Astrocyte of the spinal cord (primary cell): ENCODE measurements around the gene SELENOO.

ENCODE experiments used
- DNase-seq: peaks from one replicate; pipeline ENCODE4 v3.0.0; 2011; ENCODE audit warnings: low read depth, low spot score
- H3K4me3 ChIP-seq: 2 replicates; pipeline ENCODE4 v1.5.1; 2011; ENCODE audit warnings: low read depth, mild to moderate bottlenecking, low read length, moderate library complexity
- CTCF ChIP-seq: IDR thresholded peaks from 2 replicates; pipeline ENCODE4 v1.5.1; 2012; ENCODE audit warnings: low read depth, mild to moderate bottlenecking, low read length, inconsistent platforms
- in situ Hi-C: cut with HindIII; loops from 2 replicates; pipeline ENCODE4 v1.10.0; 2017; ENCODE audit warnings: low sequenced_read_pairs

Gene SELENOO

GRCh38 chr22:50216055-50216683, 15.4 kb downstream of the SELENOO start:
- H3K4me3 ChIP-seq = no peak overlapping the region
- in situ Hi-C loops = no loop called here
- no peak for TF ChIP-seq CTCF
- DNase-seq = no peak

DNA sequence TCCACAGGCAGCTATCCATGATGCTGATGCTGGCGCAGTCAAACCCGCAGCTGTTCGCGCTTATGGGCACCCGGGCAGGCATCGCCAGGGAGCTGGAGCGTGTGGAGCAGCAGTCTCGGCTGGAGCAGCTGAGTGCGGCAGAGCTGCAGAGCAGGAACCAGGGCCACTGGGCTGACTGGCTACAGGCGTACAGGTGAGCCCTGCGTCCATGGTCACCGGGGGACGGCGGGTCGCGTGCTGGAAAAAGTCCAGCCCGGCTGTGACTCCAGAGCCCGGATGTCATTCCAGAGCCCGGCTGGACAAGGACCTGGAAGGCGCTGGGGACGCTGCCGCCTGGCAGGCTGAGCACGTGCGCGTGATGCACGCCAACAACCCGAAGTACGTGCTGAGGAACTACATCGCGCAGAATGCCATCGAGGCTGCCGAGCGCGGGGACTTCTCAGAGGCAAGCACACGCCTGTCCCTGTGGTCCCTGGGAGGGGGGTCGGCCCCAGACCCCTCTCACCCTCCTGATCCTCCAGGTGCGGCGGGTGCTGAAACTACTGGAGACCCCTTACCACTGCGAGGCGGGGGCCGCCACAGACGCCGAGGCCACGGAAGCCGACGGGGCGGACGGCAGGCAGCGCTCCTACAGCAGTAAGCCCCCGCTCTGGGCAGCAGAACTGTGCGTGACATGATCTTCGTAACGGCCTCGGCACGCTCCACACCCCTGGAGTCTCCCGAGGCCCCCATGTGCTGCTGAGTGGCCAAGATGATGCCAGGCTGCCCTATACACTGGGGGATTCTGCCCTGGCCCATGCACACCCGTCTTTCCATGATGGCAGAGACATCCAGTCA, 16.1 kb downstream of the SELENOO start:
- in situ Hi-C loops = no loop called here
- TF ChIP-seq CTCF = no peak
- no peak for DNase-seq
- no peak overlapping the region for H3K4me3 ChIP-seq

DNA sequence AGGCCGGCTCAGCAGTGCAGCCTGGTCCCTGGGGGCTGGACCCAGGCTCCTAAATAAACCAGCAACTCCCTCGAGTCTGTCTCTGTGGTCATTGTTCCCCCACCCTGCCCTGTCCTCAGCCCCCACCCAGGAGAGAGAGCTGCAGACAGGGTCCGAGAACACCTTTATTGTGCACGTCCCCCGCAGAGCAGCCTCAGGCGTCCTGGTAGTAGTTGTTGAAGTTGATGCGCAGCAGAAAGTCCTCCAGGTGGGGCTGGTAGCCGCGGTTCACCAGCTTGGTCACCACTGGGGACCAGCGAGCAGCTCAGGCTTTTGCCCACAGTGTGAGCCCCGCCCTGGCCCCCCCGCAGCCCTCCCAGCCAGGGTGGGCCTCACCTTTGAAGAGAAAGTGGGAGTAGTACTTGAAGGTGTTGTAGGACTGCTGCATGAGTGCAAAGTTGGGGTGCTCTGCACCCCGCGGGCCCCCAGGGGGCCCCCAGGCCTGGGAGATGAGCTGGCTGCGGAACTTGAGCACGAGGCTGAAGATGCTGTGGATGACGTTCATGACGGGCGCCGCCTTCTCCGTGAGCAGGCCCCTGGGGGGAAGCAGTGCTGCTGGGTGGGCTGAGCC, 16.8 kb downstream of the SELENOO start:
- in situ Hi-C loops = no loop called here
- no peak for TF ChIP-seq CTCF
- H3K4me3 ChIP-seq = no peak overlapping the region
- no peak for DNase-seq

DNA sequence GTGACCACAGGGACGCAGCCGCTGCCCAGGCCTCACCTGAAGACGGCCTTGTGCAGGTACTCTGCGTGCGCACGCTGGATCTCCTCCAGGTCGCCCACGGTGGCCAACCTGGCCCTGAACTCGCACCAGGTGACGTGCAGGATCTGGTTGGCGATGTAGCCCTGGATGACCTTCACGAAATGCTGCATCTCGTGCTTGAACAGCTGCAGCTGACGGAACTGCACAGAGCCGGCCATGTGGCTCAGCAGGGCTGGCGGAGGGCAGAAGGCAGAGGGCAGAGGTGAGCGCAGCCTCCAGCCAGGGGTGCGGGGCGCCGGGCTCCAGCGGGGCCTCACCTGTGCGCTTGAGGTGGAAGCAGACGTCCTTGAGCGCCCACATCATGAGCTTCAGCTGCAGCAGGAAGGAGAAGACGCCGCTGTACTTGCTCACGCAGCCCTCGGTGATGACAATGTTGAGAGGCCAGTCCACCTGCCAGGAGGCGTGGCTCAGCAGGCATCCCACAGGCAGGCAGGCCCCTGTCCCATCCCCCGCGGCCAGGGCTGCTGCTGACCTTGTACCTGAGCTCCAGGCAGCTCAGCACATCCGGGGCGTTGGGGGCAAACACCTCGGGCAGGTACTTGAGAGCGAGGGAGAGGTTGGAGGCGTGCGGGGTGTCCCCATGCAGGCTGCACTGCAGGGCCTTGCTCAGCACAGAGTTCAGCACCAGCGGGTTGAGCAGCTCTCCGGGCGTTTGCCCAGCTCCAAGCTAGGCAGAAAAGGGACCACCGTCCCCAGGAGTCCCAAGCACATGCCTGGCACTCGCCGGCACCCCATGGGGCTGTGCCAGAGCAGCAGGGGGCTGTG, 17.6 kb downstream of the SELENOO start:
- no peak for DNase-seq
- no peak overlapping the region for H3K4me3 ChIP-seq
- no peak for TF ChIP-seq CTCF
- in situ Hi-C loops = no loop called here

GRCh38 chr22:50218996-50219727, 18.4 kb downstream of the SELENOO start:
- in situ Hi-C loops = no loop called here
- peak; percentile 77 for DNase-seq
- no peak overlapping the region for H3K4me3 ChIP-seq
- no peak for TF ChIP-seq CTCF
